Measurements from ENCODE around the gene PHIP.

DNA sequence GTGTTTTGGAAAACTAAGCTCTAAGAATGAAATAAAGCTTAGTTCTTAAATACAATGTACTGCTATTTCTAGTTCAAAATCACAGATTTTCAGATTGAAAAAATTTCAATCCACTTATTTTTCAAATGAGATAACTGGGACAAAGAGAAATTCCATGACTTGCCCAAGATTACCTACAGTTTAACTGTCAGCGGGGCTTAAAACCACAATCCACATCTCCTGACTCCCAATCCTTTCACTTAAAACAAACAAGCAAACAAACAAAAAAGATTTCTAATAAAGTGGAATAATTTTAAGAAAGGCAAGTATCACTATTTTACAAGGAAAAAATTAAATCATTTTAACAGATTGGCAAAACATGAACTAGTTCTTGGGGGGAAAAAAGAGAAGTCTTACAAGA lies 4.2 kb downstream of the PHIP start:
- TF ChIP-seq, protein P1, sequence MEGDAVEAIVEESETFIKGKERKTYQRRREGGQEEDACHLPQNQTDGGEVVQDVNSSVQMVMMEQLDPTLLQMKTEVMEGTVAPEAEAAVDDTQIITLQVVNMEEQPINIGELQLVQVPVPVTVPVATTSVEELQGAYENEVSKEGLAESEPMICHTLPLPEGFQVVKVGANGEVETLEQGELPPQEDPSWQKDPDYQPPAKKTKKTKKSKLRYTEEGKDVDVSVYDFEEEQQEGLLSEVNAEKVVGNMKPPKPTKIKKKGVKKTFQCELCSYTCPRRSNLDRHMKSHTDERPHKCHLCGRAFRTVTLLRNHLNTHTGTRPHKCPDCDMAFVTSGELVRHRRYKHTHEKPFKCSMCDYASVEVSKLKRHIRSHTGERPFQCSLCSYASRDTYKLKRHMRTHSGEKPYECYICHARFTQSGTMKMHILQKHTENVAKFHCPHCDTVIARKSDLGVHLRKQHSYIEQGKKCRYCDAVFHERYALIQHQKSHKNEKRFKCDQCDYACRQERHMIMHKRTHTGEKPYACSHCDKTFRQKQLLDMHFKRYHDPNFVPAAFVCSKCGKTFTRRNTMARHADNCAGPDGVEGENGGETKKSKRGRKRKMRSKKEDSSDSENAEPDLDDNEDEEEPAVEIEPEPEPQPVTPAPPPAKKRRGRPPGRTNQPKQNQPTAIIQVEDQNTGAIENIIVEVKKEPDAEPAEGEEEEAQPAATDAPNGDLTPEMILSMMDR (IDR thresholded peaks at IDR 0.05; ENCODE audit: insufficient read depth, low read depth, low read length) = no peak
- TF ChIP-seq EZH2 (IDR thresholded peaks at IDR 0.05; ENCODE audit: insufficient read depth, low read length) = no peak

Measured in astrocyte (in vitro differentiated cells and primary cell).